ENCODE measurements around the gene FOXO3. TPM values are rescaled to one million over a fixed set of nuclear protein-coding genes. Genes with fewer than 3 reads are reported as not detected.

The FOXO3 gene
- total RNA-seq, 4 donors from 2014 or later: 146 to 200 (median 166) TPM

GRCh38 chr6:108565893-108566292 is 5.2 kb downstream of the FOXO3 start:
- Histone ChIP-seq H3K27ac (peak overlapping the region; percentile 39 to 100 (median 80)), H3K4me3 (peak overlapping the region in 1 of 4 donors; percentile 70), H3K36me3 (peaks cover 3 to 52% (median 4%) of the 10 kb centered on the region in 3 donors), H3K9me3 (no peaks in the 10 kb centered on the region), H3K4me1 (peaks cover 0 to 77% (median 47%) of the 10 kb centered on the region in 4 donors), H3K27me3 (no peaks in the 10 kb centered on the region)
- DNase-seq (ENCODE audit: low spot score in 2 of 2): peak in 1 of 2 donors; percentile 84
- 1% methylated on average over 4 of the region's 4 CpGs for whole genome bisulfite sequencing, 2 donors
- no peak for TF ChIP-seq POLR2A (IDR thresholded peaks at IDR 0.05)
- peak; percentile 68 to 96 for TF ChIP-seq EP300 (IDR thresholded peaks at IDR 0.05)
- peak in 1 of 5 experiments; percentile 44 for TF ChIP-seq CTCF (IDR thresholded peaks at IDR 0.05)

- Histone ChIP-seq H3K4me3 (peak overlapping the region in 1 of 4 donors; percentile 8), H3K4me1 (peaks cover 0 to 82% (median 49%) of the 10 kb centered on the region in 4 donors)
- TF ChIP-seq CTCF (IDR thresholded peaks at IDR 0.05): no peak
- TF ChIP-seq POLR2A (IDR thresholded peaks at IDR 0.05): no peak
- TF ChIP-seq EP300 (IDR thresholded peaks at IDR 0.05): no peak
Observed at GRCh38 chr6:108566406-108566805, 5.7 kb downstream of the FOXO3 start.

GRCh38 chr6:108568101-108568500 is 7.4 kb downstream of the FOXO3 start:
- peaks cover 0 to 94% (median 50%) of the 10 kb centered on the region in 4 donors for H3K4me1 ChIP-seq
- H3K27me3 ChIP-seq: no peaks in the 10 kb centered on the region
- no peaks in the 10 kb centered on the region for H3K9me3 ChIP-seq
- TF ChIP-seq EP300 (IDR thresholded peaks at IDR 0.05) (no peak), CTCF (IDR thresholded peaks at IDR 0.05) (no peak), POLR2A (IDR thresholded peaks at IDR 0.05) (no peak)
- WGBS, 2 donors: 89 to 97% methylated on average over 5 of the region's 5 CpGs
- no peak for DNase-seq (ENCODE audit: low spot score in 2 of 2)
- H3K4me3 ChIP-seq: no peak overlapping the region
- H3K27ac ChIP-seq: peak overlapping the region in 1 of 4 donors; percentile 100
- H3K36me3 ChIP-seq: peaks cover 3 to 63% (median 4%) of the 10 kb centered on the region in 3 donors

More at GRCh38 chr6:108566406-108566805, 5.7 kb downstream of the FOXO3 start:
- no peaks in the 10 kb centered on the region for H3K9me3 ChIP-seq
- H3K27me3 ChIP-seq: no peaks in the 10 kb centered on the region
- DNase-seq (ENCODE audit: low spot score in 2 of 2): no peak
- H3K36me3 ChIP-seq: peaks cover 3 to 56% (median 4%) of the 10 kb centered on the region in 3 donors
- peak overlapping the region; percentile 39 to 100 (median 80) for H3K27ac ChIP-seq

GRCh38 chr6:108568551-108569305 is 8.0 kb downstream of the FOXO3 start:
- H3K27ac ChIP-seq: peak overlapping the region in 1 of 4 donors; percentile 34
- H3K9me3 ChIP-seq: no peaks in the 10 kb centered on the region
- peaks cover 0 to 89% (median 45%) of the 10 kb centered on the region in 4 donors for H3K4me1 ChIP-seq
- H3K36me3 ChIP-seq: peaks cover 3 to 68% (median 4%) of the 10 kb centered on the region in 3 donors
- no peaks in the 10 kb centered on the region for H3K27me3 ChIP-seq
- DNase-seq (ENCODE audit: low spot score in 2 of 2): no peak
- TF ChIP-seq EP300 (IDR thresholded peaks at IDR 0.05): no peak
- TF ChIP-seq CTCF (IDR thresholded peaks at IDR 0.05): no peak
- TF ChIP-seq POLR2A (IDR thresholded peaks at IDR 0.05): no peak
- H3K4me3 ChIP-seq: no peak overlapping the region
- WGBS, 2 donors: 87 to 88% methylated on average over 3 of the region's 3 CpGs

GRCh38 chr6:108570517-108570916 is 9.8 kb downstream of the FOXO3 start:
- H3K27ac ChIP-seq: peak overlapping the region in 2 of 4 donors; percentile 2 to 16
- no peaks in the 10 kb centered on the region for H3K9me3 ChIP-seq
- no peak overlapping the region for H3K4me3 ChIP-seq
- DNase-seq (ENCODE audit: low spot score in 2 of 2): no peak
- TF ChIP-seq CTCF (IDR thresholded peaks at IDR 0.05): no peak
- no peak for TF ChIP-seq POLR2A (IDR thresholded peaks at IDR 0.05)
- TF ChIP-seq EP300 (IDR thresholded peaks at IDR 0.05): no peak
- no peaks in the 10 kb centered on the region for H3K27me3 ChIP-seq
- H3K36me3 ChIP-seq: peaks cover 3 to 68% (median 4%) of the 10 kb centered on the region in 3 donors
- peaks cover 0 to 89% (median 39%) of the 10 kb centered on the region in 4 donors for H3K4me1 ChIP-seq
- WGBS, 2 donors: 100% methylated on average over 1 of the region's 1 CpG
